SKM-1 (cell line): ENCODE data around the gene MTRF1.
"Not testable (repeated sequence)": the region's sequence is repeated elsewhere in the genome, so short reads cannot be mapped to it uniquely, and the experiment has no call there.

Source experiments
- DNase-seq: peaks from one replicate; lab custom pipeline; 2025; ENCODE audit not compliant: unreplicated experiment; lab: John Stamatoyannopoulos, UW

Gene MTRF1

GRCh38 chr13:41282129-41282571 lies 18.8 kb upstream of the MTRF1 start:
- DNase-seq, result no peak

DNA sequence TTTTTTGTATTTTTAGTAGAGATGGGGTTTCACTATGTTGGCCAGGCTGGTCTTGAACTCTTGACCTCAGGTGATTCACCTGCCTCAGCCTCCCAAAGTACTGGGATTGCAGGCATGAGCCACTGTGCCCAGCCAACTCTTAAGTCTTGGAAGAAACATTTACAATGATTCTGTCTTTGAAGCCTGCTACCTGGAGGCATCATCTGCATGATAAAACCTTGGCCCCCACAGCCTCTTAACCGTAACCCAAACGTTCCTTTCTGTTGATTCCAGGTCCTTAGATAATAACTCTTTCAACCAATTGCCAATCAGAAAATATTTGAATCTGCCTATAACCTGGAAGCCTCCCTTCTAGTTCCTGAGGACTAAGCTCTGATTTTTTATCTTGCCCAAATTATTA lies 15.8 kb upstream of the MTRF1 start:
- not testable (repeated sequence) for DNase-seq

GRCh38 chr13:41276824-41277223 lies 13.4 kb upstream of the MTRF1 start:
- no peak for DNase-seq

DNA sequence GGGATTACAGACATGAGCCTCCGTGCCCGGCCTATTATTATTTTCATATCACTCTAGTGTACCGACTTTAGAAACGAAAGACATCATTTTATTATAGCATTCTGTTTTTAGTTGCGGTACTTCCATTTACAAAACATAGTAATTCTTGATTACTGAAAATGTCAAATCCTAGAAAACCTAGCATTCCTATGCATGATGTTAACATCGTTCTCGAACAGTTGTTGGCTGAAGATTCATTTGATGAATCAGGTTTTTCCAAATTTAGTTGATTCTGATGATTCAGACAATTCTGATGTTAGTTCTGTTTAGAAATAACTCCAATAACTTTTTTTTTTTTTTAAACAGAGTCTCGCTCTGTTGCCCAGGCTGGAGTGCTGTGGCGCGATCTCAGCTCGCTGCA lies 11.5 kb upstream of the MTRF1 start:
- DNase-seq, result no peak

- no peak for DNase-seq
Measured at GRCh38 chr13:41273831-41274441, 10.6 kb upstream of the MTRF1 start.

DNA sequence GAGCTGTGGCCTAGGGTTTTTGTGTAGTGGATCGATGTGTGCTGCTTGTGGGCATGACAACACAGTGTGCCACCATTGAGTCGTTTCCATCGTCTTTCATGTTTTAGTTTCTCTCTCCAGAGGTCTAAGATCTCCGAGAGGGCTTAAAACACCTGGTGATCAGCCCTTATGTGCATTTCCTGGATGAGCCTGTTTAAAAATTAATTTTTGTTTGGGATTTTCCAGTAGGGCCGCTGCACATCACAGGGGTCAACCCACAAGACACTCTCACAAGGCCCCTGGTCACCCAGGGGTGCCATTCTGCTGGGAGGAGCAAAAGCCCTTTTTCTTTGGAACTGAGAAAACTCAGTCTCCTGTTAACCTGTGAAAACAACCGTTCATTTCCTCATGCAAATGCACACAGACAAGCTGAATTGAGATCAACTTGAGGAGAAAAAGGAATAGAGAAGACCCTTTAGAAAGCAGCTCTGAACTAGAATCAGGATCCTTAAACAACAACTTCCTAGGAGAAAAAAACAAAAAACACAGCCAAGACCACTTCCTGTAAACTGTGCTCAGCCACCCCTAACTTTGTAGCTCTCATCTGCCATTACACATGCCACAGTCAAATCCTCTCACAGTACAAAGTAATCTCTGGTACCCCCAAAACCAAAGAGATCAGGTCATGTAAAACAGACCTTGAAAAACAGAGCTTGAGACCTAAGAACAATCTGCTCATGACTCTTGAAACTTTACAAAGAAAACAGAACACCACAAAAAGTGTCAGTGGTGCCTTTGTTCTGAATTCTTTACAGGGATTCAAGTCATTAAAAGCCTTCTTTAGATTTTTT lies 8.3 kb upstream of the MTRF1 start:
- no peak for DNase-seq

DNA sequence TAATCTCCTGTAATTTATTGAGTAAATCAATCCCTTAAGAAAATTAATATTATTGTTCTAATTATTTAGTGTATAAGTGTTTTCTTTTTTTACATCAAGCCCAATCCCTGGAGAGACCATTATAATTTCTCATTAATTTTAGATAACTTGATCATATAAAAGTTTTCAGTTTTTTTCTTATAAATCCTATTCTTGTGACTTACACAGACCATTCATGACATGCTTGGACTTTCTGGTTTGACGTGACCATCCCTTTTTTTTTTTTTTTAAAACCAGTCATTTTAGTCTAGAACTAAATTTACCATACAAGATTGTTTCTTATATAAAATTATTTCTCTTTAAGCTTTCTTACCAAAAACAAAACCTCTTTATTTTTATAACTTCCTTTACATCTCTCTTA lies 5.4 kb upstream of the MTRF1 start:
- no peak for DNase-seq

GRCh38 chr13:41267106-41267505 lies 3.7 kb upstream of the MTRF1 start:
- DNase-seq, result no peak

DNA sequence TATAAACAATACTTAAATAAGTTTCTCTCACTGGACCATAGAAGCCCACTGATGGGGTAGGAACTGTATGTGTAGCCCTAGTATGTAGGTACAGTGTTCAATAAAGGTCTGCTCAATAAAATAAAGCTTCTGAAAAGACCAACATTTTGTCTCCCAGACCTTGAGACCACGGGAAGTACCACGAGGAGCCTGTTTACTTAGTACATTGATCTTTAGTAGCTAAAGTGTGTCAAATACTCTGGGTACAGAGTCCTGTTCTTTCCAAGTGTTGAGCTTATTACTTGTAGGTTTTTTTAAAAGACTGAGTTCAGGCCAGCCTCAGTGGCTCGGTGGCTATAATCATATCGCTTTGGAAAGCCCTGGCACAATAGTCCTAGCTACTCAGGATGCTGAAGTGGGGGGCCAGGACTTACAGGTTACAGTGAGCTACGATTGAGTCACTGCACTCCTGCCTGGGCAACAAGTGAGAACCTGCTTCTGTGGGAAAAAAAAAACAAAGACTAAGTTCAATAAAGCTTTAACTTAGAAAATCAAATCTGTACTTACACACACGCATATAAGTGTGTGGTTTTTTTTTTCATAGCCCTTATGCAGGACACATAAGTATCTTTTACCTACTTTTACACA lies 3.4 kb downstream of the MTRF1 start:
- no peak for DNase-seq

DNA sequence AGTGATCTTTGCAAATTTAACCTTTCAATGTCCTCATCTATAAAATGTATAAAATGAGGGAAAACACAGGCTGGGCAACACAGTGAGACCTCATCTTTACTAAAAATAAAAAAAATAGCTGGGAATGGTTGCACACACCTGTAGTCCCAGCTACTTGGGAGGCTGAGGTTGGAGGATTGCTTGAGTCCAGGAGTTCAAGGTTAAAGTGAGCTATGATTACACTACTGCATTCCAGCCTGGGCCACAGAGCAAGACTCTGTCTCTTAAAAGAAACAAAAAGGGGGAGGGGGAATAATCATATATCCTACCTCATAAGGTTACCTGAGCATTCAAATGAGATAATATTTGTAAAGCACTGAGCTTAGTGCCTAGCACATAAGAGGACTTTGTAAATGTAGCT lies 5.8 kb downstream of the MTRF1 start:
- no peak for DNase-seq

DNA sequence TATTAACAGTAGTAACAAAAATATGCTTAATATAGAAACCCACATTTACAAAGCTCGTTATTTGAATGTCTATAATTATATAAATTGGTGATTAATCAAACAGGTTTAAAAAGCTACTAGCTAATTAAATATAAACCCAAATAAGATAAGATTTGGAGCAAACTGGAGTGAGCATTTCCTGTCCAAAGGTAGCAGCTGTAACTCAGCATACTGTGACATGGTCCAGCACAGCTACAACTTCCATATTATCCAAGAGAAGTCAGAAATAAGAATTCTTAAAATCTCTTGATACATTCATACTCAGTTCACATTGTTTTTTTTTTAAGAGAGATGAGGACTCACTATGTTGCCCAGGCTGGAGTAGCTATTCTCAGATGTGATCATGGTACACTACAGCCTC lies 8.5 kb downstream of the MTRF1 start:
- no peak for DNase-seq

GRCh38 chr13:41250993-41251392 lies 12.4 kb downstream of the MTRF1 start:
- DNase-seq, result no peak

DNA sequence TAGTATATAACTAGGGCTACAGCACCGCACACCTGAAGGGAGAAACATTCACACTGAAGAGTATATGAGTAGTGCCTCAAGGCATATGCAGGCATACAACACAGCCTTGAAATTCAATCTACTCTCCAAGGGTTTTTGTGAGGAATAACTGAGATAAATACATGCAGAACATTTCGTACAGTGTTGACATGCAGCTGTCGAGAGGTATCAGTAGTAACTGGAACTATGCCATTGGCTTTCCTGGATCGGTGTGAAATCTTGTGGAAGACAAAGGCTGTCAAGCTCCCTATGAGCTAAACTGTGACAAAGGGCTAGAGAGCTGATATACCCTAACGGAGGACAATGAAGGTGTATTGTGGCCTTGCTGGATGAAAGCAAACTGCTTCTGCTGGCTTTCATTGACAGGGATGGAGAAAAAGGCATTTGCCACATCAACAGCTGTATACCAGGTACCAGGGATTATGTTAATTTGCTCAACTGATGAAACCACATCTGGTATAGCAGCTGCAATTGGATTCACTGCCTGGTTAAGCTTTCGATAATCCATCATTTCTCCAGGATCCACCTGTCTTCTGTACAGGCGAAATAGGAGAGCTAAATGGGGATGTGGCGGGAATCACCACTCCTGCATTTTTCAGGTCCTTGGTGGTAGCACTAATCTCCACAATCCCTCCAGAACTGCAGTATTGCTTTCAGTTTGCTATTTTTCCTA lies 16.3 kb downstream of the MTRF1 start:
- no peak for DNase-seq

DNA sequence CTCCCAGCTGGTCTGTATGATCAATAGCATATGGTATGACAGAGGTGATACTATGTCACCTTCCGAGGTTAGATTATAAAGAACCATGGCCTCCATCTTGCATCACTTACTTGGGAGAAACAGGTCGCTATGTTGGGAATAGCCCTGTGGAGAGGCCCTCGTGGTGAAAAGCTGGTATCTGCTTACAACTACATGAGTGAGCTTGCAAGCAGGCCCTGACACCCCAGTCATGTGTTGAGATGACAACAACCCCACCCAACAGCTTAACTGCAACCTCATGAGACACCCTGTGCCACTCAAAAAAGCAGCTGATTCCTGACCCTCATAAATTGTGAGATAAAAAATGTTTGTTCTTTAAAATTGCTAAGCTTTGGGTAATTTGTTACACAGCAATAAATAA lies 18.8 kb downstream of the MTRF1 start:
- no peak for DNase-seq

- no peak for DNase-seq
Measured at GRCh38 chr13:41241626-41242025, 21.8 kb downstream of the MTRF1 start.

GRCh38 chr13:41236369-41236768 lies 27.0 kb downstream of the MTRF1 start:
- no peak for DNase-seq

DNA sequence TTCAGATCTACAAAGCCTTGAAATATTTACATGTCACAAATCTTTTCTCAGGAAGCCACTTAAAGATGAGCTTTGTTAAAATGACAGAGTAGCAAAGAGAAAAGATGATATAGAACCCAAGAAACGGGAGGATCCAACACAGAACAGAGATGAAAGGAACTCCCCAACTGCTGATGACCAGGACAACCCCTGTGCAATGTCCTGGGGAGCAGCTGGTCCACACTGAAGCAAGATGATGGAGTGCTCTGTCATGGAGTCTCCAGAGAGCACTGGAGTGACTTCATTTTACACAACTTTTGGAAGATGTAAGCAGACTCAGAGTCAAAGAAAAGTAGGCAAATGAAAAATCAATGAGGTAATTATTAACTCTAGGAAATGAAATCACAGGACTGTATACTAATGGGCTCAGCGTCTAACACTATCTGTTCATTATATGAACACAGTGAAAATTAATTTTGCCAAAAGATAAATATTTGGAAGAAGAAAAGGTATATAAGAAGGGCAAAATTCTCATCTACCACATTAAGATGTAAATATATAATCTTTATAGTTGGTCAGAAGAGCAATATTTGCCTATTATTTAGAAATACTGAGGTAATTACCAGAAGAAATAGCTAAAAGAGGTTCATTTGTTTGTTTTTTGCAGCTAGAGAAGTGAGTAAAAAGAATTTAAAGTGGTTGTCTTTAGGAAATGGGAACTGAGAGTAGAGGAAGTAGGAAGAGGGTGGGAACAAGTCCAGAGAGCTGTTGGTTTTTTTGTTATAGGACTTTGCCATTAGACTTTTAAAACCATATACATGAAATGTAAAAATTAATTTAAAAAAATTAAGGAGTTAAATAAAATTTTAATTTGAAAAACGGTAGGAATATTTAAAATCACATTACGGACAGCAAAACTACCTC lies 30.5 kb downstream of the MTRF1 start:
- DNase-seq, result no peak

DNA sequence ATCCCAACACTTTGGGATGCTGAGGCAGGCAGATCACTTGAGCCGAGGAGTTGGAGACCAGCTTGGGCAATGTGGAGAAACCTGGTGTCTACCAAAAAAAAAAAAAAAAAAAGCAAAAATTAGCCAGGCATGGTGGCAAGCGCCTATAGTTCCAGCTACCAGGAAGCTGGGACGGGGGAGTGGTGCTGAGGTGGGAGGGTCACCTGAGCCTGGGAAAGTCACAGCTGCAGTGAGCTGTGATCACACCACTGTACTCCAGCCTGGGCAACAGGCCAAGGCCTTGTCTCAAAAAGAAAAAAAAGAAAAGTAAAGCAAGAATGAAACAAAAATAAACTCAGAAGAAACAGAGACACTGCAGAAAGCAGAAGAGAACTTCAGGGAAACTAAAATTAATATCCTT lies 31.6 kb downstream of the MTRF1 start:
- no peak for DNase-seq

GRCh38 chr13:41231025-41231677 lies 32.2 kb downstream of the MTRF1 start:
- DNase-seq, result no peak

- DNase-seq, result no peak
Measured at GRCh38 chr13:41229356-41229755, 34.0 kb downstream of the MTRF1 start.
